ENCODE data around the gene CPSF7. TPM values are rescaled to one million over a fixed set of nuclear protein-coding genes. Genes with fewer than 3 reads are reported as not detected.

The CPSF7 gene
- total and polyA plus RNA-seq, 9 donors = 33.3 to 109 (median 83.4) TPM

- Histone ChIP-seq H3K27me3 (no peaks in the 10 kb centered on the region), H3K4me1 (ENCODE audit: insufficient read depth) (no peaks in the 10 kb centered on the region), H3K4me3 (no peak overlapping the region), H3K9me3 (no peaks in the 10 kb centered on the region), H3K27ac (no peak overlapping the region), H3K36me3 (no peaks in the 10 kb centered on the region)
- WGBS, 3 donors = 77 to 90% (median 84%) methylated on average over 1 of the region's 1 CpG
- intact Hi-C loops (cut with DNase I) = no loop called here
- no peak for TF ChIP-seq CTCF (IDR thresholded peaks at IDR 0.05)
- TF ChIP-seq POLR2A (IDR thresholded peaks at IDR 0.05) = no peak
- TF ChIP-seq EP300 (IDR thresholded peaks at IDR 0.05) = no peak
- DNase-seq = no peak
Observed at GRCh38 chr11:61425367-61426131, 4.2 kb downstream of the CPSF7 start.

- intact Hi-C loops (cut with DNase I) = no loop called here
- H3K4me3 ChIP-seq = no peak overlapping the region
- no peaks in the 10 kb centered on the region for H3K4me1 ChIP-seq (ENCODE audit: insufficient read depth)
- H3K36me3 ChIP-seq = no peaks in the 10 kb centered on the region
- TF ChIP-seq EP300 (IDR thresholded peaks at IDR 0.05) = no peak
- H3K9me3 ChIP-seq = no peaks in the 10 kb centered on the region
- H3K27ac ChIP-seq = no peak overlapping the region
- H3K27me3 ChIP-seq = no peaks in the 10 kb centered on the region
- DNase-seq = no peak
- 89 to 91% (median 91%) methylated on average over 3 of the region's 3 CpGs for WGBS, 3 donors
Observed at GRCh38 chr11:61422226-61422625, 7.5 kb downstream of the CPSF7 start.

- intact Hi-C loops (cut with DNase I) = no loop called here
- no peak for DNase-seq
- TF ChIP-seq EP300 (IDR thresholded peaks at IDR 0.05) (no peak), CTCF (IDR thresholded peaks at IDR 0.05) (no peak), POLR2A (IDR thresholded peaks at IDR 0.05) (no peak)
- Histone ChIP-seq H3K27ac (no peak overlapping the region), H3K4me3 (no peak overlapping the region), H3K9me3 (no peaks in the 10 kb centered on the region), H3K27me3 (no peaks in the 10 kb centered on the region), H3K4me1 (ENCODE audit: insufficient read depth) (no peaks in the 10 kb centered on the region), H3K36me3 (no peaks in the 10 kb centered on the region)
Observed at GRCh38 chr11:61418136-61418535, 11.6 kb downstream of the CPSF7 start.

GRCh38 chr11:61417670-61418069 lies 12.1 kb downstream of the CPSF7 start:
- Histone ChIP-seq H3K4me3 (no peak overlapping the region), H3K36me3 (no peaks in the 10 kb centered on the region), H3K27me3 (no peaks in the 10 kb centered on the region), H3K4me1 (ENCODE audit: insufficient read depth) (no peaks in the 10 kb centered on the region), H3K9me3 (no peaks in the 10 kb centered on the region), H3K27ac (no peak overlapping the region)
- 71 to 79% (median 79%) methylated on average over 2 of the region's 2 CpGs for WGBS, 3 donors
- TF ChIP-seq POLR2A (IDR thresholded peaks at IDR 0.05) (no peak), EP300 (IDR thresholded peaks at IDR 0.05) (no peak), CTCF (IDR thresholded peaks at IDR 0.05) (no peak)
- intact Hi-C loops (cut with DNase I) = no loop called here
- DNase-seq = no peak

GRCh38 chr11:61416941-61417340 lies 12.8 kb downstream of the CPSF7 start:
- Histone ChIP-seq H3K36me3 (no peaks in the 10 kb centered on the region), H3K27me3 (no peaks in the 10 kb centered on the region), H3K4me3 (no peak overlapping the region), H3K9me3 (no peaks in the 10 kb centered on the region), H3K4me1 (ENCODE audit: insufficient read depth) (no peaks in the 10 kb centered on the region), H3K27ac (no peak overlapping the region)
- 48 to 59% (median 54%) methylated on average over 3 of the region's 3 CpGs for WGBS, 3 donors
- no peak for DNase-seq
- no peak for TF ChIP-seq CTCF (IDR thresholded peaks at IDR 0.05)
- no peak for TF ChIP-seq POLR2A (IDR thresholded peaks at IDR 0.05)
- TF ChIP-seq EP300 (IDR thresholded peaks at IDR 0.05) = no peak
- intact Hi-C loops (cut with DNase I) = no loop called here
